DND-41 (cell line): ENCODE results near the gene DNAH5.

Source experiments
- ATAC-seq: fragments of 200-7000 bp; cut with Tn5 transposase; 3 replicates; pipeline ENCODE4 v1.9.1; 2021; ENCODE audit warnings: low read depth; ENCODE audit not compliant: insufficient read depth
- DNase-seq: peaks from one replicate; pipeline ENCODE4 v3.0.0-alpha.2; 2020
- H2AFZ ChIP-seq: 2 replicates; pipeline ENCODE4 v1.6.0; 2012; ENCODE audit warnings: low read depth, low read length
- H3K27ac ChIP-seq: 2 replicates; pipeline ENCODE4 v1.5.1; 2012; ENCODE audit warnings: low read length, inconsistent platforms
- H3K27me3 ChIP-seq: fragments of 200-600 bp; sonication (generic); 2 replicates; pipeline ENCODE4 v1.6.0; 2012; ENCODE audit warnings: low read length, mild to moderate bottlenecking, inconsistent platforms; ENCODE audit not compliant: insufficient read depth, poor library complexity
- H3K36me3 ChIP-seq: 2 replicates; pipeline ENCODE4 v1.5.1; 2012; ENCODE audit warnings: low read length, inconsistent platforms; ENCODE audit not compliant: insufficient read depth
- H3K4me1 ChIP-seq: 2 replicates; pipeline ENCODE4 v1.5.1; 2012; ENCODE audit warnings: mild to moderate bottlenecking, low read length; ENCODE audit not compliant: insufficient read depth
- H3K4me2 ChIP-seq: 2 replicates; pipeline ENCODE4 v1.6.0; 2012; ENCODE audit warnings: mild to moderate bottlenecking, moderate library complexity, low read length, inconsistent platforms; ENCODE audit not compliant: insufficient read depth
- H3K4me3 ChIP-seq, 2 experiments: fragments of 200-600 bp in 1 of 2; shearing (Covaris generic) in 1 of 2; 2 replicates each; pipeline ENCODE4 v1.5.1; 2012 to 2016; ENCODE audit warnings: inconsistent platforms in 2 of 2, low read length in 2 of 2, mild to moderate bottlenecking in 2 of 2, low read depth in 1 of 2, moderate library complexity in 1 of 2
- H3K79me2 ChIP-seq: 2 replicates; pipeline ENCODE4 v1.6.0; 2012; ENCODE audit warnings: low read length, inconsistent platforms; ENCODE audit not compliant: insufficient read depth
- H3K9ac ChIP-seq: 2 replicates; pipeline ENCODE4 v1.6.0; 2012; ENCODE audit warnings: low read depth, mild to moderate bottlenecking, inconsistent platforms, low read length, moderate library complexity
- H3K9me3 ChIP-seq: 2 replicates; pipeline ENCODE4 v1.5.1; 2012; ENCODE audit warnings: low read length, moderate library complexity, mild to moderate bottlenecking, inconsistent platforms; ENCODE audit not compliant: insufficient read depth, severe bottlenecking
- H4K20me1 ChIP-seq: 2 replicates; pipeline ENCODE4 v1.6.0; 2012; ENCODE audit warnings: low read length; ENCODE audit not compliant: insufficient read depth
- CTCF ChIP-seq: IDR thresholded peaks from 2 replicates; pipeline ENCODE4 v1.5.1; 2012; ENCODE audit warnings: borderline replicate concordance, low read length, moderate library complexity, mild to moderate bottlenecking; ENCODE audit not compliant: poor library complexity, severe bottlenecking; ENCODE audit errors: extremely low read depth
- EZH2 ChIP-seq: IDR thresholded peaks from 3 replicates; pipeline ENCODE4 v1.6.1; 2012; ENCODE audit warnings: borderline replicate concordance, low read depth, mild to moderate bottlenecking, moderate library complexity, low read length, inconsistent platforms; ENCODE audit not compliant: severe bottlenecking

Gene DNAH5

GRCh38 chr5:13957032-13957645 lies 12.7 kb upstream of the DNAH5 start:
- Histone ChIP-seq H3K79me2 (no peaks in the 10 kb centered on the region), H3K27ac (no peak overlapping the region), H3K36me3 (no peaks in the 10 kb centered on the region), H2AFZ (no peak overlapping the region), H4K20me1 (no peaks in the 10 kb centered on the region), H3K4me1 (no peaks in the 10 kb centered on the region), H3K4me2 (no peak overlapping the region), H3K27me3 (no peaks in the 10 kb centered on the region), H3K9ac (no peak overlapping the region), H3K9me3 (no peaks in the 10 kb centered on the region), H3K4me3 (no peak overlapping the region)
- DNase-seq (peak; percentile 5), ATAC-seq (peak; percentile 64; the same call in 1 of the 3 replicates)
- TF ChIP-seq CTCF (peak; percentile 55), EZH2 (no peak)

- H2AFZ ChIP-seq, result no peak overlapping the region
- no peak overlapping the region for H3K9ac ChIP-seq
- H3K9me3 ChIP-seq, result no peaks in the 10 kb centered on the region
- H4K20me1 ChIP-seq, result no peaks in the 10 kb centered on the region
- H3K27me3 ChIP-seq, result no peaks in the 10 kb centered on the region
- no peaks in the 10 kb centered on the region for H3K79me2 ChIP-seq
- DNase-seq (no peak), ATAC-seq (no peak)
- H3K36me3 ChIP-seq, result no peaks in the 10 kb centered on the region
- H3K4me1 ChIP-seq, result no peaks in the 10 kb centered on the region
- TF ChIP-seq EZH2 (no peak), CTCF (no peak)
- H3K4me3 ChIP-seq, result no peak overlapping the region
- H3K4me2 ChIP-seq, result no peak overlapping the region
- no peak overlapping the region for H3K27ac ChIP-seq
These were observed 12.0 kb upstream of the DNAH5 start for GRCh38 chr5:13956471-13956870.

- DNase-seq (no peak), ATAC-seq (no peak)
- Histone ChIP-seq H3K4me3 (no peak overlapping the region), H3K4me2 (no peak overlapping the region), H2AFZ (no peak overlapping the region), H3K79me2 (no peaks in the 10 kb centered on the region), H3K4me1 (no peaks in the 10 kb centered on the region), H3K9ac (no peak overlapping the region), H3K36me3 (no peaks in the 10 kb centered on the region), H4K20me1 (no peaks in the 10 kb centered on the region), H3K27ac (no peak overlapping the region), H3K9me3 (no peaks in the 10 kb centered on the region), H3K27me3 (no peaks in the 10 kb centered on the region)
- TF ChIP-seq EZH2, result no peak
- no peak for TF ChIP-seq CTCF
These were observed 11.4 kb upstream of the DNAH5 start for GRCh38 chr5:13955896-13956295.
